GM21528 (cell line): ENCODE measurements around the gene LSMEM2.
A peak's percentile ranks its signal among the peaks of the same experiment; 100 is the strongest.
"Not testable (repeated sequence)": the region's sequence is repeated elsewhere in the genome, so short reads cannot be mapped to it uniquely, and the experiment has no call there.

Experiments used
- ATAC-seq: cut with Tn5 transposase; IDR thresholded peaks from one replicate; pipeline ENCODE4 v1.9.1; 2021; ENCODE audit warnings: mild to moderate bottlenecking, moderate library complexity; ENCODE audit not compliant: unreplicated experiment, low FRiP score

Gene LSMEM2

GRCh38 chr3:50295553-50296431 lies 16.9 kb downstream of the LSMEM2 start:
- no peak for ATAC-seq

GRCh38 chr3:50296721-50297383 lies 18.0 kb downstream of the LSMEM2 start:
- no peak for ATAC-seq

- ATAC-seq, result no peak
Observed at GRCh38 chr3:50297384-50297775, 18.5 kb downstream of the LSMEM2 start.

- ATAC-seq, result no peak
Observed at GRCh38 chr3:50297896-50298725, 19.2 kb downstream of the LSMEM2 start.

GRCh38 chr3:50298836-50299637 lies 20.1 kb downstream of the LSMEM2 start, which contains the start of the genes HYAL3 and NAA80:
Gene HYAL3, minus strand, starts transcription at chr3:50299405. Its CDS starts 3,803 bp downstream, at chr3:50295602.
Gene NAA80, minus strand, starts transcription at chr3:50299405. Its CDS starts 1,942 bp downstream, at chr3:50297463.
- peak; percentile 82 for ATAC-seq

- ATAC-seq, result no peak
Observed at GRCh38 chr3:50299638-50299928, 20.7 kb downstream of the LSMEM2 start.

GRCh38 chr3:50299929-50300680 lies 21.2 kb downstream of the LSMEM2 start:
- ATAC-seq, result no peak

GRCh38 chr3:50300681-50301254 lies 21.9 kb downstream of the LSMEM2 start:
- ATAC-seq, result no peak

GRCh38 chr3:50302095-50303012 lies 23.5 kb downstream of the LSMEM2 start:
- ATAC-seq, result no peak

- ATAC-seq, result no peak
Observed at GRCh38 chr3:50303013-50303815, 24.3 kb downstream of the LSMEM2 start, which contains the start of gene HYAL1. Gene HYAL1, minus strand, starts transcription at chr3:50303574. Its CDS starts 618 bp downstream, at chr3:50302956.

- ATAC-seq, result no peak
Observed at GRCh38 chr3:50304601-50305000, 25.7 kb downstream of the LSMEM2 start.

GRCh38 chr3:50312041-50312440 lies 33.2 kb downstream of the LSMEM2 start:
- ATAC-seq, result not testable (repeated sequence)

- no peak for ATAC-seq
Observed at GRCh38 chr3:50314342-50314741, 35.5 kb downstream of the LSMEM2 start.

- ATAC-seq, result no peak
Observed at GRCh38 chr3:50314816-50315215, 35.9 kb downstream of the LSMEM2 start.

GRCh38 chr3:50316657-50317242 lies 37.9 kb downstream of the LSMEM2 start:
- ATAC-seq, result no peak

- no peak for ATAC-seq
Observed at GRCh38 chr3:50317300-50317699, 38.4 kb downstream of the LSMEM2 start.

GRCh38 chr3:50318163-50318562 lies 39.3 kb downstream of the LSMEM2 start:
- ATAC-seq, result no peak
